ENCODE data around the gene SLC25A25.
A peak's percentile ranks its signal among the peaks of the same experiment; 100 is the strongest.
"Not testable (repeated sequence)": the region's sequence is repeated elsewhere in the genome, so short reads cannot be mapped to it uniquely, and the experiment has no call there.

SLC25A25 gene

DNA sequence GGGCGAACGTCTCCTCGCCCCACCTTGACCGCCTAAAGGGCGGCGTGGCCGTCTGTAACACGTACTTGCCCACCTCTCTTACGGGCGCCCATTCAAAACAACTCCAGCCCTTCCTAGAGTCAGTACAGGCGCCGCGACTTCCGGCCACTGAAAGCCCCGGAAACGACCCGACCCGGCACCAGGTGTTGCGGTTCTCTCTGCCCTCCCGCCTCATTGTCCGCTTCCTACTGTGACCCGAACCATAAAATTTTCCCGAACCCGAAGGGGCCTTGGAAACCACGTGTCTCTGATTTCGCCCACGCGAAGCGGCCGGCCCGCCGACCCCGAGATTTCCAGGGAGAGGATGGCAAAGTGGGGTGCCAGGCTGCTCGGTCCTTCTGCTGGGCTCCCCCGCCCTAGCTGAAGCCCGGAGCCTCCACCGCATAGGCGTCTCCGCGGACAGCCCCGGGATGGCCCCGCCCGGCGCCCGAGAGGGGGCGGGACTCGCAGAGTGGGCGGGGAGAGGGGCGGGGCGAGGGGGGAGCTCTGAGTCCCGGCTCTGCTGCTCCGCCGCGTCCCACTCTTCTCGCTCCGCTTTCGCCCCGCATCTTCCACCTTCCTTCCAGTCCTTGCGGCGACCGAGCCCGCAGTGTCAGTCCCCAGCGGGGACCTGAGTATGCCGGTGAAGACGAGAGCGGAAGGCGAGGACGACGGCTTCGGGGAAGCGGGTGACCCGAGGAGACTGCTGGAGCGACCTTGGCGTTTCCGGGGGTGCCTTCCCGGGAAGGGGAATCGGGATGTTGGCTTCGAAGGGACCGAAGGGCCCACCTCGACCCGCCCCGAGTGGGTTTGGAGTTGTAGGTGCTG is 60.2 kb downstream of the SLC25A25 start:
- peak; percentile 94 for DNase-seq

DNA sequence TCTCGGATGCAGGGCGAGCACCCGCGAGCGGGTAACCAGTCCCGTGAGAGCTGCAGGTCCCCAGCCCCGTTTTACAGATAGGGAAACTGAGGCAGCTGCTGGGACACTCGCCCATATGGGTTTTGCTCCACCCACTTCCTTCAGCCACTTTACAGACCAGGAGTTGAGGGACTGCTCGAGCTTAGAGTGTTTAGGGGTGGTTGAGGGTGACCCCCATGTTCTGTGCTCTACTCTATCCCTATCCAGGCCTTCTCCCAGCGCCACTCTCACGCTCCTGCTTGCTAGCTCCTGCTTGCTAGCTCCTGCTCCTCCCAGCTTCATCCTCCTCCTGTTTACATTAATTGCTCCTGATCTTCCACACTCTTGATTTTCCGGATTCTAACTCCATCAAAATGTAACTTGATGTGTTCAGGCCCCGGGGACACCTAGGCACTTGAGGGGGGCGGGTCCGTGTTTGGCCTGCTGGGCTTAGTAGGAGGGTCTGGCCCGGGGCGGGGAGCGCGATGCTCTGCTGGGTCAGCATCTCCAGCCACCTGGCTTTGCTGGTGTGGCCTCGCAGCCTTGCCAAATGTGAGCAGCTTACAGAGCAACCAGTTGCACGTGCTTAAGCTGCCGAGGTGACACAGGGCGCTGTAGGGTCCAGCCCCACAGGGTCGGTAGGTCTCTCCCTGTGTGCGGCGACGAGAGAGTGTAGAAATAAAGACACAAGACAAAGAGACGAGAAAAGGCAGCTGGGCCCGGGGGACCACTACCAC is 61.0 kb downstream of the SLC25A25 start:
- no peak for DNase-seq

DNA sequence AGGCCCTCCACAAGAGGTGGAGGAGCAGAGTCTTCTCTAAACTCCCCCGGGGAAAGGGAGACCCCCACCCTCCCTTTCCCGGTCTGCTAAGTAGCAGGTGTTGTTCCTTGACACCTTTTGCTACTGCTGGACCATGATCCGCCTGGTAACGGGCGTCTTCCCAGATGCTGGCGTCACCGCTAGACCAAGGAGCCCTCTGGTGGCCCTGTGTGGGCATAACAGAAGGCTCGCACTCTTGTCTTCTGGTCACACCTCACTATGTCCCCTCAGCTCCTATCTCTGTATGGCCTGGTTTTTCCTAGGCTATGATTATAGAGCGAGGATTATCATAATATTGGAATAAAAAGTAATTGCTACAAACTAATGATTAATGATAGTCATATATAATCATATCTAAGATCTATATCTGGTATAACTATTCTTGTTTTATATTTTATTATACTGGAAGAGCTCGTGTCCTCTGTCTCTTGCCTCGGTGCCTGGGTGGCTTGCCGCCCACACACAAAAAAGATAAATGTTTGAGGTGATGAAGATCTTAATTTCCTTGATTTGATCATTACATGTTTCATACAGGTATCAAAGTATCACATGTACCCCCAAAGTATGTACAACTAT is 62.1 kb downstream of the SLC25A25 start:
- not testable (repeated sequence) for DNase-seq

DNA sequence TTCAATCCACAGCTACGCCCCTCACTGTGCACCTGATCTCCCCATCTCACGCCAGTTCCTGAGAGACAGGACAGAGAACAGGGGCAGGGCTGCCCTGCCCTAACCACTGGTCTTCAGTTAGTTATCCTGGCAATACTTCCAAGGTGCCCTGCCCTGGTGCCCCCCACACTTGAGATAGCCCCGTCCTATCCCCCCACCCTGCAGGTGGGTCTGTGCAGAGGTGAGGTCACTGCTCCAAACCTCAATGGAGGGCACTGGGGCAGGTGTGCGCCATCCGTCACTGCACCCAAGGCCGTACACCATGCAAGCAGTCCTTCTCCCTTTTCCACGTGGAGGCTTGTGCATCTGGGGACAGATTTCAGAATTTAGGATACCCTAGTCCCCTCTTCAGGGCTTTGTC is 62.6 kb downstream of the SLC25A25 start:
- not testable (repeated sequence) for DNase-seq

DNA sequence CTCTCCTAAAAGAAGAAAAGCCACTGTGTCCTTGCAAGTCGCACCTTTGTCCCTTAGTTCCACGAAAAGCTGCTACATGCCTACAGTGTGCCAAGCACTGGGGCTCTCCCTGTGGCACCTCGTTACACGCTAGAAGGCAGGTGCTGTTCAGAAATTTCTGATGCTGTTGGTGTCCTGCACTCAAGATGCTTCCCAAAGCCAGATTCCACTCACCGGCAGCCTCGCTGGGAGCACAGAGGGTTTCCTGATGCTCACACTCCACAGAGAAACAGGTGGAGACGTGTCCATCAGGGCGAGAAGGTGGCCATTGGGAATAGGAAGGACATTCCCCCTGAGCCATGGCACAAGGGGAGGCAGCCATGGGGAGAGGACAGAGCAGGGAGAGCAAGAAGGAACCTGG is 63.3 kb downstream of the SLC25A25 start:
- not testable (repeated sequence) for DNase-seq

DNA sequence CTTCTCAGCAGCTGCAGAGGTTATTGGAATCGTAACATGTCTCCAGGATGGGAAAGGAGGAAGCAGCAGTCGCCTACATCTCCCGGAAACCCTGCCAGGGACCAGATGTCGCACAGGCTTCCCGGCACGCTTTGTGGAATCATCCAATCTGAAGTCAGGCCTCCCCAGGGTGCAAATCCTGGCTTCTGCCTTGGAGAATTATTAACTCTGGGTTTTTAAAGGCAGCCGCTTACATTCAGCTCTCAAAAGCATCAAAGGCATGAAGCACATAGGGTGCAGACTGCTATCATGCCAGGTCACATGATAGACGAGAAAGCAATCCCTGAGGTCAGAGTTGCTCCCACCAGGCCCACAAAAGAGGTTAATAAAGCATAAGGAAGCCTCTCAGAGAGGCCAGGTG is 64.1 kb downstream of the SLC25A25 start:
- DNase-seq, result not testable (repeated sequence)

DNA sequence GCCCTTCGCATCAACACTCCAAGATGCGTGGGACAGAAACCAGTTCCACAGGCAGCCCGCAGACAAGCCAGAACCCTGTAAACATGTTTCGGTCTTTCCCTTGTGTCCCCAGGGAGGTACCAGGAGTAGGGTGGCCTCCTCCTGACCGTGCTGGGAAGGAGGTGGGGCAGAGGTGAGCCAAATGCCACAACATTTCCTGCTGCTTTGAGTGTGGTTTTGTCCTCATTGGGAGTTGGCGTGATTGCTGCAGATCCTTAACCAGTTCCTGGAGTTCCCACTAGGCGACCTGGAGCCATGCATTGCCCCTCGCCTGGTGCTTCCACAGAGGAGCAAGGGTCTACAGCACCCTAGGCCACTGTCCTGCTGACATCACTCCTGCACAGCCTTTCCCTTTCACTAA is 67.5 kb downstream of the SLC25A25 start:
- not testable (repeated sequence) for DNase-seq

DNA sequence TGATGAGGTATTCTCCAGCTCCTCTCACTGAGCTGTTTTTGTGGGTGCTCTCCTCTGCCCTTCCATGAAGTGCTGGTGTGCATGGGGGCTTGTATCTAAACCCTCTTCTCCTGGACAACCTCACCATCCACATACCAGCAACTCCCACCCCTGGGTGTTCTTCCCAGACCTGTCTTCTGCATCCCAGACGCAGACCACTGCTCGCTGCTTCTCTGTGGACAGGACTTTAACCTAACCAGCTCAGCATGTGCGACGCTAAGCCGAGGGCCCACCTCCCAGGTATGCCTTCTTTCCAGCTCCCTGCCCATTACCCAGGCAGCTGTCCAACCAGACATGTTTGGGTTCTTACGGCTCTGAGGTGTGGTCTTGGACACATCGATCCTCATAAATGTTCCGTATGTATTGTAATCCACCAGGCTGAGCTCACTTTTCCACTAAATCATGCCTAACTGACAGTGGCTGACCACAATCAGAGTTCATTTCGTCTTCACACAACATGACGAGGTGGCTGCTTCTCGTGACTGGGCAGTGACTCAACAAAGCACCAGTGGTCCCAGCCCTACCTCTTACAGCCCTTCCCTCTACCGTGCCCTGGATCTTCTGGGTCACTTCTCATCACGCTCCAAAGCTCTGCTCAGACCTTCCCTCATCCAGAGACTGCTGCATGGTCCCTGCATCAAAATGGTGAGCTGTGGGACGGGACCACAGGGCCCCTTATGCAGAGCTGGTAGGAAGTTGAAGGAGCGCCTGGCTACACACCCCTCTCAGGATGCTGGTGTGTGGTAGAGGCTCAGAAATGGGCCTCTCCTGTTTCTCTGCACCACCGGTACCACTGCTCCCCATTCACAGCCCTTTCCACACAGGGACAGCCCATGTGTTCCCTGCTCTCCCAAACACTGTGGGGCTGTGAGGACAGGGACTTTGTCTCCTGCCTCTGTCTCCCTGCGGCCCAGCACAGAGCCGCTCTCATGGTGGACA is 69.1 kb downstream of the SLC25A25 start:
- DNase-seq, result no peak

DNA sequence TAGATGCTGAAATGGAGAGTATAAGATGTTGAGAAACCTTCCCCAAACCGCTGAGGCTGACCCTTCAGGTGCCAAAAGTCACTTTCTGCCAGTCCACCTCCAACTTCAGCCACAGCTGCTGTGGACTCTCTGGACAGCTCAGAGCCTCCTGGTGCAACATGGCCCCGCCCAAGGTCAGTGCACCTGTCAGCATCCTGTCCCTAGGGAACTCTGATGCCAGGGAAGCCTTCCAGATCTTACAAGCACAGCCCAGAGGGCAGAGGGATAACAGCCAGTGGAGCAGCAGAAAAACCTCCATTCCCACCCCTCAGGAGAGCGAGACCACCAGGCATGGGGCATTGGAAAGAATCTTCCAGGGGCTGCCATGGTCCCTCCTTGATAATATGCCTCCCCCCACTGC is 70.0 kb downstream of the SLC25A25 start:
- DNase-seq, result no peak

DNA sequence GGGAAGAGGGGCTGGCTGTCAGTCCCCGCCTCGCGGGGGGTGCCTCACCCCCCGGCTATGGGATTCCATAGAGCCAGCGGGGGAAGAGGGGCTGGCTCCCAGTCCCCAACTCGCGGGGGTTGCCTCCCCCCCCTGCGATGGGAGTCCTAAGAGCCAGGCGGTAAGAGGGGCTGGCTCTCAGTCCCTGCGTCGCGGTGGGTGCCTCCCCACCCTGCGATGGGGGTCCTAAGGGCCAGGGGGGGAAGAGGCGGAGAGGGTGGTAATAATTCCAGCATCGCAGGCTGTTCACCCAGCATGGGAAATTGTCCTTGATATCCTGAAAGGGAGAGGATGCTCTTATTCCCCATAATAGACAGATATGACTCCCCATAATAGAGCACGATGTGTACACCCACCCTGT is 71.6 kb downstream of the SLC25A25 start:
- no peak for DNase-seq

DNA sequence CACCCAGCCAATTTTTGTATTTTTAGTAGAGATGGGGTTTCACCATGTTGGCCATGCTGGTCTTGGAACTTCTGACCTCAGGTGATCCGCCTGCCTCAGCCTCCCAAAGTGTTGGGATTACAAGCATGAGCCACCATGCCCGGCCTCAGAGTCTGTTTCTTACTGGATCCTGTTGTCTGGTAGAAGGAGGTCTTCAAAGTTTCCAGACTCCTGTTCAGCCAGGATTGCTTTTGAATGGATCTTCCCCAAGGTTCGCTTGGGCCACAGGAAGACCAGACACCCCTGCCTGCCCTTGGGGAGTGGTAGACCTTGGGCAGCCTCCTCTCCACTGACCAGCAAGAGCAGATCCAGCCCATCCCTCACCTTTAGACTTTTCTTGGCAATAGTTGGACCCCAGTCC is 73.6 kb downstream of the SLC25A25 start:
- no peak for DNase-seq

DNA sequence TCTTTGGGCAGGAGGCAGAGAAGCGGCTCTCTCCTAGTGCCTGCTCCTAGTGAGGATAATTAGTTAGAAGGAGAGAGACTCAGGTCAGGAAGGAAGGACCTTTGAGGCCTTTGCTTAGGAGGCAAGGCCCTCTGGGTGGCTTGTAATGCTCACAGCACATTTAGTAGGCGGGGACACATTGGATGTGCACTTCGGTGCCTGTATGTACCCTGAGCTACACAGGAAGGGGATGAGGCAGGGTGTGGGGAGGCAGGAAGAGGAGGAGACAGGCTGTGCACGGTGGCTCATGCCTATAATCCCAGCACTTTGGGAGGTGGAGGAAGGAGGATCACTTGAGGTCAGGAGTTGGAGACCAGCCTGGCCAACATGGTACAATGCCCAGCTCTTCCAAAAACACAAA is 74.0 kb downstream of the SLC25A25 start:
- DNase-seq, result no peak

DNA sequence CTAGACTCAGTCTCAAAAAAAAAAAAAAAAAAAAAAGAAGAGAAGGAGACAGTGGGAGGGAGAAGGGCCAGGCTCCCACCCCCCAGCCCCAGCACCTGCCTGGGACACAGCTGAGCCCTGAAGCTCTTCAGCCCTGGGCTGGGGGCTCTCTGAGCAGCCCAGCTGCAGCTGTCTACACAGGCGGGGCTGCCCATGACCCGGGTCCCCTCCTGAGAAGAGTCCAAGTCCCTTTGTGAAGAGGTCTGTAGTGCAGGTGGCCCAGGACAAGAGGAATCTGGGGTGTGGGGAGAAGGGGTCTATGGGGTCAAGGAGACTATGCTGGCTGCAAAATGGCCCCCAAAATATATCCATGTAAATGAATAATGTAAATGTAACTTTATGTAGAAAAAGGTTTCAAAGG is 74.6 kb downstream of the SLC25A25 start:
- DNase-seq, result no peak

DNA sequence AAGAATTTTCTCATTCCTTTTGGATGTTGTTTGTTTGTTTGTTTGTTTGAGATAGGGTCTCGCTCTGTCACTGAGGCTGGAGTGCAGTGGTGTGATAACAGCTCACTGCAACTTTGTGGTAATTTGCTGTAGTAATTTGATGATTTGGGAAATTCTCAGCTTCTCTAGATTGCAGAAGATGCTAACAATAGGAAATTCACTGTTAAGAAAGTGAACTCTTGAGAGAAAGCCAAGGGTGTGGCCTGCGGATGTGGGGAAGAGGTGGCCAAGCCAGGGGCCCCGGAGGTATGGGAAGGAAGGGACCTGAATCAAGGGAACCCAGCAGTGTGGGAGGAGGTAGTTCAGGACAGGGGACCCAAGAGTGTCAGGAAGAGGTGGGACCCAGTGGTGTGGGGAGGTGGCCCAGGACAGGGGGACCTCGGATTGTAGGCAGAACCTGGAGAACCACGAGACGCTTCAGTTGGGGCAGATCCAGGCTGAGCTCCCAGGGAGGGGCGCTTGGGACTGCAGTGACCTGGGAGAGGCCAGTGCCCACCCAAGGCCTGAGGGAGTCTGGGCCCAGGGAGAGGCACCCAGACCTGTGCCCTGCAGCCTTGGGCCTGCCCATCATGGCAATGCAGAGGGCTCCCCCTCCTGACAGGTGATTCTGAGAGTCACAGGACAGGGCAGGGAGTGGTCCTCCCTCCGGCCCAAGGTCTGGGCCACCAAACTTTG is 75.7 kb downstream of the SLC25A25 start:
- DNase-seq, result no peak

DNA sequence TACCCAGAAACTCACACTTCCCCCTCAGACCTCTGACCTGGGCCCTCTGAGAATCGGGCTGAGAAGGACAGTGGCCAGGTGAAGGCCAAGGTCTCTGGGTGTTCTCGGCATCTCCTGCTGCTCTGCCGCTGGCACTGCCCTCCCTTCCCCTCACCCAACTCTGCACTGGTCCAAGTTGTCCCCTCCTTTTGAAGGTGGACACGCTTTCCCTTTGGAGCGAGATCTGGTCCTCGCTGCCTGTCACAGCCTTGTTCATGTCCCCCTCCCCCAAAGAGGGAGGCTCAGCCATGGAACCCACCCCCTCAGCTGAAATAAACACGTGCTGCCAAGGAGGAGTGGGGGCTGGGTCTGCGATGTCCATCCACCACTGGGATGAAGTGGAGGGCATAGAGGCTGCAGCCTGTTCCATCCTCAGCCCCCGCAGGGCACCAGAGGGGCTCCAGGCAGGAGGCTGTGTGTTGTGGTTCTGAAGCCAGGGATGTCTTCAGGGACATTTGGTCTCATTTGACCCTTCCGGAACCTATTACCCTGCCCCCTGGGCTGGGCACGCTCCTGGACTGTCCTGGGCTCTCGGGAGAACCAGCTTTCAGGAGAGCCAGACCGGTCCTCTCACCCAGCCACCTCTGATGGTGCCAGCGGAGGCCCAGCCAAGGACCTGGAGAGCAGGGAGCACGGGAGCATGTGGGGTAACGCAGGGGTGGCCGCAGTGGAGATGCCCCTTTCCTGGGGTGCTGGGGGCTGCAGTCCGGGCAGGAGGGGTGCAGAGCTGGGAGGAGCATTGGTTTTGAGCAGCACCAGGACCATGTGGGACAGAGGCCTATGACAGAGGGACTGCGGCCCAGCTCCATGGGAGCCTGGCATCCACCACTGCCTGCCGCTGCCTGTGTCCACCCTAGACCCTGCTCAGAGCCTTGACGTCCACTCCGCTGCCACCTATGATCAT is 76.5 kb downstream of the SLC25A25 start:
- DNase-seq, result no peak

DNA sequence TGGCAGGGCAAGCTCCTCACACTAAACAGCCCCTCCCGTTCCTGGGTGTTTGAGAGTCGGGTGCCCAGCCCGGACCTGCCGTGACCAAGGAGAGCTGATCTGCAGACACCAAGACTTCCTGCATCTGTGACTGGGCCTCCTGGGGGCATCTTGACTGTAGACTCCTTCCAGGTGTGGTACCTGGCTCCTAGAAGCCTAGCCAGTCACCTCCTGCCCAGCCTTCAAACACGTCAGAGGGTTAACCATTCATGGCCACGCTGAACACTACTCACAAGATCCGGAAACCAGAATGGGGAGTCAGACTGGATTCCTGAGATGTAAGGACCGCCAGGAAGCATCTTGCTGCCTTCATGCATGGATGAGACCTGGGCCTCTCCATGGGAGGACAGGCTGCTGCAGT is 77.5 kb downstream of the SLC25A25 start:
- no peak for DNase-seq

DNA sequence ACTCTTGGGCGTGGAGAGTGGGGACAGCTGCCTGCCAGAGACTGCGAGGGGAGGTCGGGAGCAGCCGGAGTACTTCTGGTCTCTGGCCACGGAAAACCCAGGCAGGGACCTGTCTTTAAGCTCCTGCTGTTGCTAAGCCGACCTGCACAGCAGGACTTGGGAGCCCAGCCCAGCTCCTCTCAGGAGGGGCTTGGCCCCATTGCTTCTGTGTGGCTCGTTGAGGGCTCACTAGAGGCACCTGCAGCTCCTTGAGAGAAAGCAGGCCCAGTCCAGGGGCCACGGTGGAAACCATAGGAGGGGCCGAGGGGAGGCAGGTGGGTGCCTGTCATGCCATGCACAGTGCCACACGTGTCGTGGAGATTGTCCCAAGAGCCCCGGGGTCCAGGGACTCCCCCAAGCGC is 77.9 kb downstream of the SLC25A25 start:
- no peak for DNase-seq

DNA sequence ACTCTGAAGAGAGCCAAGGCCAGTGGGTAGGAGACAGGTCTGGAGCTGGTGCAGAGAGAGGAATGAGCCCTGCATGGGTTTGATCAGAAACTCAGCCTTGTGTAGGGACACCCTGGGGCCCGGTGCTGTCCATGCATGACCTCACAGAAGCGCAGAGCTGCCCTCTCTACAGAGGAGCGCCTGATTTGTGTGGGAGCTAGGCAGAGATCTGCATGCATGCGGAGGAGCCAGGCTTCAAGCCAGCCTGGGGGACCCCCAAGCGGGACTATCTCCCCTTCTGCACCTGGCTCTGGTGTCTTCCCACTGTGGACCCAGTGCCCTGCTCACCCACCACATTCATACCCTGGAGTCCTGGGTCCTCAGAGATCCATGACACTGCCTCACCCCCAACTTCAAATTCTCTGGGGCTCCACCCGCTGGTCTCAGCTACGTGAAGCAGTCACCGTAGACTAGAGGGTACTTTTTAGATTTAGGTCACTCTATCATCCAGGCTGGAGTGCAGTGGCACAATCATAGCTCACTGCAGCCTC is 78.6 kb downstream of the SLC25A25 start:
- DNase-seq, result no peak

DNA sequence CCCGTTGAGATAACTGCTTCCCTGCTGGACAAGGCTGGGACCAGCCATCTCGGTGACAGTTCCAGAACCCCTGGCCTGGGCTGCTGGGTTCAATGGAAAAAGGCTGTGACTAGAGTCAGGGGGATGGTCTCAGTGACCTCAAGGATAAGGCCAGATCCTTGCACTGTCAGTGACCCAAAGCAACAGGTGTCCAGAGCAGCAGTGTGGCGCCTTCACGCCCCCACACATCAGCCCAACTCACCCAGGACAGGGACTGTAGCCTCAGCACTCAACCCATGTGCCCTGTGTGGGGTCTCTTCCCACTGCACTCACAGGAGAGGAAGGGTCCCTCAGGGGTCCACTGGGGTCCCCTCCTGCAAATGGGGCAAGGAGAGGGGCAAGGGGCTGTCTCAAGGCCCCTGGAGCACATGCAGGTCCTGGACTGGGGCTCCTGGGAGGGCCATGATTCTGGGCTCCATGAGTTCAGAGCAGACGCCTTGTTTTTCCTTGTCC is 80.5 kb downstream of the SLC25A25 start:
- DNase-seq, result no peak

DNA sequence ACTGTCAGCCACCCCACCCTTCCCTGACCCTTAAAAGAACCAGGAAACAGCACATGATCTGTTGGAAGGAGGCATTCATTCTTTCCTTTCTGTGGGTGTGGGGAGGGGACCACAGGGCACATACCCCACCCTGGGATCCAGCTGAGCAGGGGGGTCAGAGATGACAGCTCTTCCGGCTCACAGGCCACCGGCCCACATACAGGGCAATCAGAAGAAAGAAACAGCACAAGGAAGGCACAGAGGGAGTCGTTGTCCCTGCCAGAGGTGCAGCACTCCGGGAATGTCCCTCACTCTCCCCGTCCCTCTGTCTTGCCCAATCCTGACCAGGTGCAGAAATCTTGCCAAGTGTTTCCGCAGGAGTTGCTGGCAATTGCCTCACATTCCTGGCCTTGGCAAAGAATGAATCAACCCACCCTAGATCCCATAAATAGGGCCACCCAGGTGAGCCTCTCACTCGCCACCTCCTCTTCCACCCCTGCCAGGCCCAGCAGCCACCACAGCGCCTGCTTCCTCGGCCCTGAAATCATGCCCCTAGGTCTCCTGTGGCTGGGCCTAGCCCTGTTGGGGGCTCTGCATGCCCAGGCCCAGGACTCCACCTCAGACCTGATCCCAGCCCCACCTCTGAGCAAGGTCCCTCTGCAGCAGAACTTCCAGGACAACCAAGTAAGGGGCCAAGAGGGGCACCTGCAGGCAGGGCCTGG is 81.1 kb downstream of the SLC25A25 start, which contains the start of gene LCN2:
LCN2 (plus strand) TSS at position 453 of the 701 bp plus-strand sequence; CDS start at position 526, 73 bp downstream.
- no peak for DNase-seq

Data from NCI-H774 (cell line).